Neural cell (in vitro differentiated cells): ENCODE results near the gene ADCY2. TPM values are rescaled to one million over a fixed set of nuclear protein-coding genes. Genes with fewer than 3 reads are reported as not detected.

ENCODE experiments used
- H2AFZ ChIP-seq: fragments of 200-600, 300-800 bp; sonication (generic), shearing (Covaris generic); 2 replicates; pipeline ENCODE4 v1.6.0; 2014; ENCODE audit warnings: low read depth, mild to moderate bottlenecking, antibody characterized with exemption, low read length, moderate library complexity
- H3F3A ChIP-seq: fragments of 200-600 bp; shearing (Covaris generic); 2 replicates; pipeline ENCODE4 v1.6.1; 2016; ENCODE audit warnings: mild to moderate bottlenecking, moderate library complexity, mixed read lengths, antibody characterized with exemption, low read length; ENCODE audit not compliant: insufficient read depth, poor library complexity, severe bottlenecking
- H3K27ac ChIP-seq: fragments of 200-600, 300-800 bp; sonication (generic), shearing (Covaris generic); 2 replicates; pipeline ENCODE4 v1.5.1; 2014; ENCODE audit warnings: mild to moderate bottlenecking, low read length, moderate library complexity
- H3K27me3 ChIP-seq: fragments of 300-800, 200-600 bp; sonication (generic), shearing (Covaris generic); 2 replicates; pipeline ENCODE4 v1.6.0; 2014; ENCODE audit warnings: mild to moderate bottlenecking, low read depth, low read length, moderate library complexity; ENCODE audit not compliant: insufficient read depth
- H3K36me3 ChIP-seq: fragments of 300-800, 200-600 bp; sonication (generic), shearing (Covaris generic); 2 replicates; pipeline ENCODE4 v1.5.1; 2014; ENCODE audit warnings: mild to moderate bottlenecking, antibody characterized with exemption, low read length, moderate library complexity; ENCODE audit not compliant: insufficient read depth
- H3K4me2 ChIP-seq: fragments of 300-800, 200-600 bp; sonication (generic), shearing (Covaris generic); 2 replicates; pipeline ENCODE4 v1.6.0; 2014; ENCODE audit warnings: mild to moderate bottlenecking, low read length
- H3K4me3 ChIP-seq: fragments of 300-800, 200-600 bp; sonication (generic), shearing (Covaris generic); 2 replicates; pipeline ENCODE4 v1.5.1; 2014; ENCODE audit warnings: mild to moderate bottlenecking, low read length, moderate library complexity
- H3K79me2 ChIP-seq: fragments of 200-600 bp; shearing (Covaris generic); replicated peaks from 2 replicates; pipeline ENCODE4 v1.6.0; 2014; ENCODE audit warnings: mild to moderate bottlenecking, low read length, moderate library complexity; ENCODE audit not compliant: insufficient read depth
- H3K9ac ChIP-seq: fragments of 300-800, 200-600 bp; sonication (generic), shearing (Covaris generic); 2 replicates; pipeline ENCODE4 v1.6.1; 2016; ENCODE audit warnings: mild to moderate bottlenecking, low read length, mixed read lengths
- H3K9me2 ChIP-seq: fragments of 200-600 bp; shearing (Covaris generic); 2 replicates; pipeline ENCODE4 v1.6.1; 2016; ENCODE audit warnings: mild to moderate bottlenecking, low read length, mixed read lengths; ENCODE audit not compliant: insufficient read depth
- H3K9me3 ChIP-seq: fragments of 200-600, 300-800 bp; sonication (generic), shearing (Covaris generic); 2 replicates; pipeline ENCODE4 v1.6.1; 2016; ENCODE audit warnings: mild to moderate bottlenecking, mixed run types, low read length, moderate library complexity, mixed read lengths
- H4K20me1 ChIP-seq: fragments of 200-600 bp; shearing (Covaris generic); 2 replicates; pipeline ENCODE4 v1.6.1; 2016; ENCODE audit warnings: mild to moderate bottlenecking, mixed run types; ENCODE audit not compliant: insufficient read depth
- EP300 ChIP-seq: fragments of 450-650 bp; conservative IDR thresholded peaks from 2 replicates; pipeline ENCODE4 v1.6.1; 2014; ENCODE audit warnings: antibody characterized with exemption, mild to moderate bottlenecking, moderate library complexity; ENCODE audit not compliant: poor library complexity, severe bottlenecking
- EZH2 ChIP-seq: fragments of 200-600, 300-800 bp; shearing (Covaris generic), sonication (generic); IDR thresholded peaks from 2 replicates; pipeline ENCODE4 v1.6.1; 2014; ENCODE audit warnings: antibody characterized with exemption, low read length, borderline replicate concordance, mild to moderate bottlenecking; ENCODE audit not compliant: insufficient read depth, poor library complexity, severe bottlenecking
- MXI1 ChIP-seq: fragments of 450-650 bp; conservative IDR thresholded peaks from 2 replicates; pipeline ENCODE4 v1.6.1; 2014; ENCODE audit warnings: antibody characterized with exemption, mild to moderate bottlenecking; ENCODE audit not compliant: poor library complexity, severe bottlenecking
- POLR2AphosphoS5 ChIP-seq: IDR thresholded peaks from 2 replicates; pipeline ENCODE4 v1.6.1; 2012
- RAD21 ChIP-seq: fragments of 450-650 bp; conservative IDR thresholded peaks from 2 replicates; pipeline ENCODE4 v1.6.1; 2014; ENCODE audit warnings: antibody characterized with exemption, mild to moderate bottlenecking, moderate library complexity
- REST ChIP-seq: IDR thresholded peaks from 2 replicates; pipeline ENCODE4 v1.6.1; 2012; ENCODE audit warnings: borderline replicate concordance
- SMC3 ChIP-seq: fragments of 450-650 bp; conservative IDR thresholded peaks from 2 replicates; pipeline ENCODE4 v1.6.1; 2014; ENCODE audit warnings: antibody characterized with exemption, mild to moderate bottlenecking, moderate library complexity; ENCODE audit not compliant: poor library complexity
- TAF1 ChIP-seq: IDR thresholded peaks from 2 replicates; pipeline ENCODE4 v1.6.1; 2012; ENCODE audit warnings: low read depth
- polyA plus RNA-seq: library from polyadenylated mRNA; depleted of rRNA; stranded (reverse); fragments of >200 nt; gene quantifications from 2 replicates; pipeline ENCODE4 v1.2.3, GENCODE V29; 2014
- TF ChIP-seq, protein P1 (sequence below): fragments of 450-650 bp; IDR thresholded peaks from 2 replicates; pipeline ENCODE4 v1.5.1; 2014; ENCODE audit warnings: antibody characterized with exemption, mild to moderate bottlenecking, moderate library complexity; ENCODE audit not compliant: poor library complexity, severe bottlenecking

ADCY2 gene
- polyA plus RNA-seq, 1 donor from 2014 or later = 1.9 TPM

DNA sequence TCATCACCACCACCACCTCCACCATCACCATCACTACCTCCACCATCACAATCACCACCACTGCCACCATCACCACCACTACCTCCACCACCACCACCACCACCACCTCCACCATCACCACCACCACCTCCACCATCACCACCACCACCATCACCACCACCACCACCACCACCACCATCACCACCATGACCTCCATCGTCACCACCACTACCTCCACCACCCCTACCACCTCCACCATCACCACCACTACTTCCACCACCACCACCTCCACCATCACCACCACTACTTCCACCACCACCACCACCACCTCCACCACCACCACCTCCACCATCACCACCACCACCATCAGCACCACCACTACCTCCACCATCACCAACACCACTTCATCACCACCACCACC lies 23.5 kb upstream of the ADCY2 start:
- Histone ChIP-seq H3K4me2 (no peak overlapping the region), H3K9me2 (no peaks in the 10 kb centered on the region), H4K20me1 (no peaks in the 10 kb centered on the region), H3K9ac (no peak overlapping the region), H3K9me3 (no peaks in the 10 kb centered on the region), H3K27ac (no peak overlapping the region), H3K36me3 (no peaks in the 10 kb centered on the region), H3K27me3 (no peaks in the 10 kb centered on the region), H3K79me2 (no peaks in the 10 kb centered on the region), H3F3A (no peaks in the 10 kb centered on the region), H2AFZ (no peak overlapping the region), H3K4me3 (no peak overlapping the region)
- TF ChIP-seq EZH2 (no peak), POLR2AphosphoS5 (no peak), TAF1 (no peak), SMC3 (no peak), EP300 (no peak), REST (no peak), MXI1 (no peak), RAD21 (no peak)
- TF ChIP-seq, protein P1, sequence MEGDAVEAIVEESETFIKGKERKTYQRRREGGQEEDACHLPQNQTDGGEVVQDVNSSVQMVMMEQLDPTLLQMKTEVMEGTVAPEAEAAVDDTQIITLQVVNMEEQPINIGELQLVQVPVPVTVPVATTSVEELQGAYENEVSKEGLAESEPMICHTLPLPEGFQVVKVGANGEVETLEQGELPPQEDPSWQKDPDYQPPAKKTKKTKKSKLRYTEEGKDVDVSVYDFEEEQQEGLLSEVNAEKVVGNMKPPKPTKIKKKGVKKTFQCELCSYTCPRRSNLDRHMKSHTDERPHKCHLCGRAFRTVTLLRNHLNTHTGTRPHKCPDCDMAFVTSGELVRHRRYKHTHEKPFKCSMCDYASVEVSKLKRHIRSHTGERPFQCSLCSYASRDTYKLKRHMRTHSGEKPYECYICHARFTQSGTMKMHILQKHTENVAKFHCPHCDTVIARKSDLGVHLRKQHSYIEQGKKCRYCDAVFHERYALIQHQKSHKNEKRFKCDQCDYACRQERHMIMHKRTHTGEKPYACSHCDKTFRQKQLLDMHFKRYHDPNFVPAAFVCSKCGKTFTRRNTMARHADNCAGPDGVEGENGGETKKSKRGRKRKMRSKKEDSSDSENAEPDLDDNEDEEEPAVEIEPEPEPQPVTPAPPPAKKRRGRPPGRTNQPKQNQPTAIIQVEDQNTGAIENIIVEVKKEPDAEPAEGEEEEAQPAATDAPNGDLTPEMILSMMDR = no peak

- Histone ChIP-seq H3K4me3 (no peak overlapping the region), H3K9me2 (no peaks in the 10 kb centered on the region), H4K20me1 (no peaks in the 10 kb centered on the region), H3K4me2 (no peak overlapping the region), H3K9ac (no peak overlapping the region), H3K36me3 (no peaks in the 10 kb centered on the region), H3K79me2 (no peaks in the 10 kb centered on the region), H3K9me3 (no peaks in the 10 kb centered on the region), H2AFZ (no peak overlapping the region), H3K27ac (no peak overlapping the region), H3F3A (no peaks in the 10 kb centered on the region), H3K27me3 (no peaks in the 10 kb centered on the region)
- TF ChIP-seq, protein P1 = no peak
- no peak for TF ChIP-seq POLR2AphosphoS5
- TF ChIP-seq REST = no peak
- no peak for TF ChIP-seq TAF1
- no peak for TF ChIP-seq EP300
- TF ChIP-seq RAD21 = no peak
- no peak for TF ChIP-seq SMC3
- TF ChIP-seq EZH2 = no peak
- TF ChIP-seq MXI1 = no peak
Measured at GRCh38 chr5:7374186-7374585, 21.8 kb upstream of the ADCY2 start.
